ENCODE results near the gene ARSG.

ARSG gene

GRCh38 chr17:68417317-68417716 is 126.0 kb downstream of the ARSG start:
- no peak overlapping the region for H3K4me3 ChIP-seq (ENCODE audit: low read depth, low read length)
- no peak for TF ChIP-seq CTCF (IDR thresholded peaks at IDR 0.05; ENCODE audit: low read depth, low read length)

GRCh38 chr17:68418876-68419275 is 127.6 kb downstream of the ARSG start:
- no peak for TF ChIP-seq CTCF (IDR thresholded peaks at IDR 0.05; ENCODE audit: low read depth, low read length)
- no peak overlapping the region for H3K4me3 ChIP-seq (ENCODE audit: low read depth, low read length)

GRCh38 chr17:68420065-68420464 is 128.8 kb downstream of the ARSG start:
- no peak for TF ChIP-seq CTCF (IDR thresholded peaks at IDR 0.05; ENCODE audit: low read depth, low read length)
- no peak overlapping the region for H3K4me3 ChIP-seq (ENCODE audit: low read depth, low read length)

GRCh38 chr17:68421486-68421885 is 130.2 kb downstream of the ARSG start:
- no peak for TF ChIP-seq CTCF (IDR thresholded peaks at IDR 0.05; ENCODE audit: low read depth, low read length)
- no peak overlapping the region for H3K4me3 ChIP-seq (ENCODE audit: low read depth, low read length)

GRCh38 chr17:68422821-68423220 is 131.5 kb downstream of the ARSG start:
- no peak overlapping the region for H3K4me3 ChIP-seq (ENCODE audit: low read depth, low read length)
- no peak for TF ChIP-seq CTCF (IDR thresholded peaks at IDR 0.05; ENCODE audit: low read depth, low read length)

GRCh38 chr17:68423251-68423650 is 132.0 kb downstream of the ARSG start:
- TF ChIP-seq CTCF (IDR thresholded peaks at IDR 0.05; ENCODE audit: low read depth, low read length) = no peak
- H3K4me3 ChIP-seq (ENCODE audit: low read depth, low read length) = no peak overlapping the region

- no peak for TF ChIP-seq CTCF (IDR thresholded peaks at IDR 0.05; ENCODE audit: low read depth, low read length)
- H3K4me3 ChIP-seq (ENCODE audit: low read depth, low read length) = no peak overlapping the region
Observed at GRCh38 chr17:68424203-68424602, 132.9 kb downstream of the ARSG start.

Data from WI38 (cell line).